HFF-Myc (cell line): Measurements from ENCODE around the gene CNIH1.

Experiments used
- DNase-seq: peaks from one replicate; pipeline ENCODE4 v3.0.0-alpha.2; 2011; ENCODE audit warnings: low read depth; ENCODE audit errors: extremely low read depth
- H3K4me3 ChIP-seq: replicated peaks from 2 replicates; pipeline ENCODE4 v1.5.1; 2011; ENCODE audit warnings: low read depth, mild to moderate bottlenecking, control low read depth, low read length
- CTCF ChIP-seq: IDR thresholded peaks from 2 replicates; pipeline ENCODE4 v1.5.1; 2012; ENCODE audit warnings: mild to moderate bottlenecking, low read depth, low read length, control low read depth; ENCODE audit errors: missing control alignments

CNIH1 gene

GRCh38 chr14:54435500-54435981 lies 5.6 kb downstream of the CNIH1 start:
- TF ChIP-seq CTCF, result no peak
- no peak for DNase-seq
- H3K4me3 ChIP-seq, result no peak overlapping the region

GRCh38 chr14:54428527-54428926 lies 12.6 kb downstream of the CNIH1 start:
- DNase-seq, result no peak
- no peak overlapping the region for H3K4me3 ChIP-seq
- TF ChIP-seq CTCF, result no peak

- no peak for TF ChIP-seq CTCF
- DNase-seq, result no peak
- no peak overlapping the region for H3K4me3 ChIP-seq
Observed at GRCh38 chr14:54427871-54428270, 13.3 kb downstream of the CNIH1 start.

GRCh38 chr14:54425537-54426274 lies 15.5 kb downstream of the CNIH1 start:
- H3K4me3 ChIP-seq, result no peak overlapping the region
- no peak for DNase-seq
- no peak for TF ChIP-seq CTCF

- no peak overlapping the region for H3K4me3 ChIP-seq
- DNase-seq, result no peak
- no peak for TF ChIP-seq CTCF
Observed at GRCh38 chr14:54425068-54425467, 16.1 kb downstream of the CNIH1 start.

- DNase-seq, result no peak
- TF ChIP-seq CTCF, result no peak
- H3K4me3 ChIP-seq, result no peak overlapping the region
Observed at GRCh38 chr14:54424479-54424901, 16.7 kb downstream of the CNIH1 start.
